Panc1 (cell line): Measurements from ENCODE around the gene MRPL55.

Source experiments
- POLR2AphosphoS5 ChIP-seq: IDR thresholded peaks from 2 replicates; pipeline ENCODE4 v1.6.1; 2012; ENCODE audit warnings: mild to moderate bottlenecking, low read depth, low read length, moderate library complexity
- SIN3A ChIP-seq: IDR thresholded peaks from 2 replicates; pipeline ENCODE4 v1.6.1; 2012; ENCODE audit warnings: low read depth, mild to moderate bottlenecking, low read length, moderate library complexity, borderline replicate concordance; ENCODE audit not compliant: insufficient read depth
- TCF7L2 ChIP-seq: IDR thresholded peaks from 2 replicates; pipeline ENCODE4 v1.6.1; 2011; ENCODE audit warnings: mild to moderate bottlenecking, low read depth, low read length, inconsistent platforms
- TF ChIP-seq, protein P1 (sequence below): fragments of 450-650 bp; IDR thresholded peaks from 2 replicates; pipeline ENCODE4 v1.5.1; 2017; ENCODE audit warnings: mild to moderate bottlenecking
- TF ChIP-seq, protein P2 (sequence below), 2 experiments: IDR thresholded peaks; 2 replicates each; pipeline ENCODE4 v1.6.1; 2011 to 2012; ENCODE audit warnings: low read depth in 2 of 2, control low read depth in 1 of 2, low read length in 1 of 2, mild to moderate bottlenecking in 1 of 2, moderate library complexity in 1 of 2; ENCODE audit not compliant: insufficient read depth in 1 of 2

DNA sequence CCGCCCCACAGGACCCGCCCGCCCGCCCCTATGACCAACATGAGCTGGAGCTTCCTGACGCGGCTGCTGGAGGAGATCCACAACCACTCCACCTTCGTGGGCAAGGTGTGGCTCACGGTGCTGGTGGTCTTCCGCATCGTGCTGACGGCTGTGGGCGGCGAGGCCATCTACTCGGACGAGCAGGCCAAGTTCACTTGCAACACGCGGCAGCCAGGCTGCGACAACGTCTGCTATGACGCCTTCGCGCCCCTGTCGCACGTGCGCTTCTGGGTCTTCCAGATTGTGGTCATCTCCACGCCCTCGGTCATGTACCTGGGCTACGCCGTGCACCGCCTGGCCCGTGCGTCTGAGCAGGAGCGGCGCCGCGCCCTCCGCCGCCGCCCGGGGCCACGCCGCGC, 48.6 kb upstream of the MRPL55 start:
- TF ChIP-seq TCF7L2 (no peak), POLR2AphosphoS5 (no peak), SIN3A (no peak)
- TF ChIP-seq, protein P1, sequence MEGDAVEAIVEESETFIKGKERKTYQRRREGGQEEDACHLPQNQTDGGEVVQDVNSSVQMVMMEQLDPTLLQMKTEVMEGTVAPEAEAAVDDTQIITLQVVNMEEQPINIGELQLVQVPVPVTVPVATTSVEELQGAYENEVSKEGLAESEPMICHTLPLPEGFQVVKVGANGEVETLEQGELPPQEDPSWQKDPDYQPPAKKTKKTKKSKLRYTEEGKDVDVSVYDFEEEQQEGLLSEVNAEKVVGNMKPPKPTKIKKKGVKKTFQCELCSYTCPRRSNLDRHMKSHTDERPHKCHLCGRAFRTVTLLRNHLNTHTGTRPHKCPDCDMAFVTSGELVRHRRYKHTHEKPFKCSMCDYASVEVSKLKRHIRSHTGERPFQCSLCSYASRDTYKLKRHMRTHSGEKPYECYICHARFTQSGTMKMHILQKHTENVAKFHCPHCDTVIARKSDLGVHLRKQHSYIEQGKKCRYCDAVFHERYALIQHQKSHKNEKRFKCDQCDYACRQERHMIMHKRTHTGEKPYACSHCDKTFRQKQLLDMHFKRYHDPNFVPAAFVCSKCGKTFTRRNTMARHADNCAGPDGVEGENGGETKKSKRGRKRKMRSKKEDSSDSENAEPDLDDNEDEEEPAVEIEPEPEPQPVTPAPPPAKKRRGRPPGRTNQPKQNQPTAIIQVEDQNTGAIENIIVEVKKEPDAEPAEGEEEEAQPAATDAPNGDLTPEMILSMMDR, result no peak
- TF ChIP-seq, protein P2, sequence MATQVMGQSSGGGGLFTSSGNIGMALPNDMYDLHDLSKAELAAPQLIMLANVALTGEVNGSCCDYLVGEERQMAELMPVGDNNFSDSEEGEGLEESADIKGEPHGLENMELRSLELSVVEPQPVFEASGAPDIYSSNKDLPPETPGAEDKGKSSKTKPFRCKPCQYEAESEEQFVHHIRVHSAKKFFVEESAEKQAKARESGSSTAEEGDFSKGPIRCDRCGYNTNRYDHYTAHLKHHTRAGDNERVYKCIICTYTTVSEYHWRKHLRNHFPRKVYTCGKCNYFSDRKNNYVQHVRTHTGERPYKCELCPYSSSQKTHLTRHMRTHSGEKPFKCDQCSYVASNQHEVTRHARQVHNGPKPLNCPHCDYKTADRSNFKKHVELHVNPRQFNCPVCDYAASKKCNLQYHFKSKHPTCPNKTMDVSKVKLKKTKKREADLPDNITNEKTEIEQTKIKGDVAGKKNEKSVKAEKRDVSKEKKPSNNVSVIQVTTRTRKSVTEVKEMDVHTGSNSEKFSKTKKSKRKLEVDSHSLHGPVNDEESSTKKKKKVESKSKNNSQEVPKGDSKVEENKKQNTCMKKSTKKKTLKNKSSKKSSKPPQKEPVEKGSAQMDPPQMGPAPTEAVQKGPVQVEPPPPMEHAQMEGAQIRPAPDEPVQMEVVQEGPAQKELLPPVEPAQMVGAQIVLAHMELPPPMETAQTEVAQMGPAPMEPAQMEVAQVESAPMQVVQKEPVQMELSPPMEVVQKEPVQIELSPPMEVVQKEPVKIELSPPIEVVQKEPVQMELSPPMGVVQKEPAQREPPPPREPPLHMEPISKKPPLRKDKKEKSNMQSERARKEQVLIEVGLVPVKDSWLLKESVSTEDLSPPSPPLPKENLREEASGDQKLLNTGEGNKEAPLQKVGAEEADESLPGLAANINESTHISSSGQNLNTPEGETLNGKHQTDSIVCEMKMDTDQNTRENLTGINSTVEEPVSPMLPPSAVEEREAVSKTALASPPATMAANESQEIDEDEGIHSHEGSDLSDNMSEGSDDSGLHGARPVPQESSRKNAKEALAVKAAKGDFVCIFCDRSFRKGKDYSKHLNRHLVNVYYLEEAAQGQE (IDR thresholded peaks at IDR 0.05; ENCODE audit: insufficient read depth in 1 of 2, low read depth in 2 of 2, low read length in 1 of 2), result no peak
